WTC11 (cell line): ENCODE measurements around the gene TMPRSS11D. TPM values are rescaled to one million over a fixed set of nuclear protein-coding genes. Genes with fewer than 3 reads are reported as not detected.
A peak's percentile ranks its signal among the peaks of the same experiment; 100 is the strongest.

Experiments used
- ATAC-seq: fragments of 200-7000 bp; cut with Tn5 transposase; 2 replicates; pipeline ENCODE4 v1.10.0; 2021; ENCODE audit warnings: mild to moderate bottlenecking, moderate library complexity
- CTCF ChIA-PET: fragments of 300-600 bp; sonication (Branson Sonifier 250); formaldehyde crosslinking; loops from one replicate; lab custom pipeline; 2021; ENCODE audit warnings: antibody characterized with exemption; lab: Charles Lee
- POLR2A ChIA-PET: fragments of 350-600 bp; sonication (Branson Sonifier 250); formaldehyde crosslinking; loops from one replicate; lab custom pipeline; 2021; ENCODE audit warnings: antibody characterized with exemption; lab: Charles Lee
- DNase-seq: peaks from one replicate; pipeline ENCODE4 v3.0.0; 2021; ENCODE audit warnings: low spot score
- H3K27ac Mint-ChIP-seq: 2 replicates; pipeline ENCODE4 v1.8.0; 2021; ENCODE audit warnings: mixed read lengths
- H3K27me3 Mint-ChIP-seq: 2 replicates; pipeline ENCODE4 v1.8.0; 2021; ENCODE audit warnings: low read depth, mild to moderate bottlenecking, moderate library complexity, mixed read lengths
- H3K36me3 Mint-ChIP-seq: 2 replicates; pipeline ENCODE4 v1.8.0; 2021; ENCODE audit warnings: mixed read lengths
- H3K4me1 Mint-ChIP-seq: 2 replicates; pipeline ENCODE4 v1.8.0; 2022; ENCODE audit warnings: mixed read lengths
- H3K4me3 Mint-ChIP-seq: 2 replicates; pipeline ENCODE4 v1.8.0; 2021; ENCODE audit warnings: mild to moderate bottlenecking, moderate library complexity, mixed read lengths
- H3K9me3 Mint-ChIP-seq: 2 replicates; pipeline ENCODE4 v1.8.0; 2021; ENCODE audit warnings: mixed read lengths
- ARID4B ChIP-seq: sonication (generic); formaldehyde crosslinking; IDR thresholded peaks from 2 replicates; pipeline ENCODE4 v1.8.0; 2023; ENCODE audit warnings: missing genetic modification reagents, mild to moderate bottlenecking, borderline replicate concordance
- ATF1 ChIP-seq: sonication (generic); formaldehyde crosslinking; IDR thresholded peaks from 2 replicates; pipeline ENCODE4 v1.8.1; 2023; ENCODE audit warnings: mild to moderate bottlenecking, moderate library complexity, missing genetic modification reagents
- CBFB ChIP-seq: sonication (generic); formaldehyde crosslinking; IDR thresholded peaks from 2 replicates; pipeline ENCODE4 v1.8.1; 2022; ENCODE audit warnings: mild to moderate bottlenecking, low read depth, missing genetic modification reagents
- JUN ChIP-seq: sonication (generic); formaldehyde crosslinking; IDR thresholded peaks from 2 replicates; pipeline ENCODE4 v1.8.0; 2023; ENCODE audit warnings: mild to moderate bottlenecking, missing genetic modification reagents
- NFYB ChIP-seq: sonication (generic); formaldehyde crosslinking; conservative IDR thresholded peaks from 2 replicates; pipeline ENCODE4 v1.8.0; 2022; ENCODE audit warnings: low read depth, missing genetic modification reagents
- SMAD3 ChIP-seq: sonication (generic); formaldehyde crosslinking; IDR thresholded peaks from 2 replicates; pipeline ENCODE4 v1.8.0; 2022; ENCODE audit warnings: missing genetic modification reagents, mild to moderate bottlenecking, borderline replicate concordance
- ZNF219 ChIP-seq: sonication (generic); formaldehyde crosslinking; IDR thresholded peaks from 2 replicates; pipeline ENCODE4 v1.8.0; 2023; ENCODE audit warnings: missing genetic modification reagents, mild to moderate bottlenecking, borderline replicate concordance
- ZNF281 ChIP-seq: sonication (generic); formaldehyde crosslinking; IDR thresholded peaks from 2 replicates; pipeline ENCODE4 v1.8.0; 2023; ENCODE audit warnings: mild to moderate bottlenecking, missing genetic modification reagents
- ZNF317 ChIP-seq: sonication (generic); formaldehyde crosslinking; IDR thresholded peaks from 2 replicates; pipeline ENCODE4 v1.8.1; 2023; ENCODE audit warnings: low read depth, mild to moderate bottlenecking, moderate library complexity, missing genetic modification reagents, borderline replicate concordance
- ZNF532 ChIP-seq: fragments of 250-450 bp; sonication (Bioruptor Pico); IDR thresholded peaks from 2 replicates; pipeline ENCODE4 v1.9.0; 2021; ENCODE audit warnings: mild to moderate bottlenecking, borderline replicate concordance
- total RNA-seq: library from RNA; stranded (reverse); gene quantifications from 3 replicates; pipeline ENCODE4 v1.2.3, GENCODE V29; 2021
- TF ChIP-seq, protein P1 (sequence below): sonication (generic); formaldehyde crosslinking; IDR thresholded peaks from 2 replicates; pipeline ENCODE4 v1.8.0; 2022; ENCODE audit warnings: mild to moderate bottlenecking, missing genetic modification reagents
- TF ChIP-seq, protein P2 (sequence below): fragments of 250-450 bp; sonication (Bioruptor Pico); IDR thresholded peaks from 2 replicates; pipeline ENCODE4 v1.9.0; 2021; ENCODE audit warnings: moderate library complexity, mild to moderate bottlenecking, inconsistent platforms, borderline replicate concordance

TMPRSS11D gene
- total RNA-seq, 1 experiment from 2014 or later: not detected

DNA sequence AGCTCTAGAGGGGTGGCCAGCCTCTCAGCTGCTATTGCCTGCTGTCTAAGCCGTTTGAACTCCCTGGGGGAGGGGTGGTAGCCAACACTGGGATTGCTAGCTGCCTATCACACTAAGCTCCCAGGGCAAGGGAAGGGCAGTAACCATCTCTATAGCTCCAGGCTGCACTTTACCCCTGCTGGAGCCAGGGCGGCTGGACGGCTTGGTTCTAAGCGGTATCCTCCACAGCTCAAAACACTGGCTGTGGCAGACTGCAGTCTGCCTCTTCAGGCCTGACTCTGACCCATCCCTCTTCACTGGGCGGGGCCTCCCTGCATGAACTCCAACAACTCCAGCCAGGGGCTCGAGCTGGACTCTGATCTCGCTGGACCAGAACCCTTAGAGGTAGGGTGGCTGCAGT is 74.3 kb downstream of the TMPRSS11D start:
- DNase-seq (peak; percentile 25), ATAC-seq (peak; percentile 90)
- ChIA-PET CTCF (interaction anchor here (0.9 to 1.0 kb wide), 2 partner anchors 63 to 86 kb away, joined by 3 to 4 read pairs; no protein-coding TSS in a partner anchor), POLR2A (no interaction called here)
- H3K9me3 Mint-ChIP-seq: peaks cover 7% of the 10 kb centered on the region
- TF ChIP-seq NFYB (CRISPR knock-in tag) (no peak), SMAD3 (CRISPR knock-in tag) (no peak), ZNF219 (CRISPR knock-in tag) (no peak), JUN (CRISPR knock-in tag) (no peak), ZNF281 (CRISPR knock-in tag) (no peak), CBFB (CRISPR knock-in tag) (no peak), ZNF532 (CRISPR knock-in tag) (no peak), ZNF317 (CRISPR knock-in tag) (no peak)
- TF ChIP-seq, protein P1, sequence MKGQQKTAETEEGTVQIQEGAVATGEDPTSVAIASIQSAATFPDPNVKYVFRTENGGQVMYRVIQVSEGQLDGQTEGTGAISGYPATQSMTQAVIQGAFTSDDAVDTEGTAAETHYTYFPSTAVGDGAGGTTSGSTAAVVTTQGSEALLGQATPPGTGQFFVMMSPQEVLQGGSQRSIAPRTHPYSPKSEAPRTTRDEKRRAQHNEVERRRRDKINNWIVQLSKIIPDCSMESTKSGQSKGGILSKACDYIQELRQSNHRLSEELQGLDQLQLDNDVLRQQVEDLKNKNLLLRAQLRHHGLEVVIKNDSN: no peak
- TF ChIP-seq, protein P2, sequence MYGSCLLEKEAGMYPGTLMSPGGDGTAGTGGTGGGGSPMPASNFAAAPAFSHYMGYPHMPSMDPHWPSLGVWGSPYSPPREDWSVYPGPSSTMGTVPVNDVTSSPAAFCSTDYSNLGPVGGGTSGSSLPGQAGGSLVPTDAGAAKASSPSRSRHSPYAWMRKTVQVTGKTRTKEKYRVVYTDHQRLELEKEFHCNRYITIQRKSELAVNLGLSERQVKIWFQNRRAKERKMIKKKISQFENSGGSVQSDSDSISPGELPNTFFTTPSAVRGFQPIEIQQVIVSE (CRISPR knock-in tag): no peak
- no peak overlapping the region for H3K4me3 Mint-ChIP-seq
- no peak overlapping the region for H3K27ac Mint-ChIP-seq
- H3K36me3 Mint-ChIP-seq: no peaks in the 10 kb centered on the region
- H3K4me1 Mint-ChIP-seq: peaks cover 4% of the 10 kb centered on the region
- no peaks in the 10 kb centered on the region; the same call in 1 of the 2 replicates for H3K27me3 Mint-ChIP-seq

DNA sequence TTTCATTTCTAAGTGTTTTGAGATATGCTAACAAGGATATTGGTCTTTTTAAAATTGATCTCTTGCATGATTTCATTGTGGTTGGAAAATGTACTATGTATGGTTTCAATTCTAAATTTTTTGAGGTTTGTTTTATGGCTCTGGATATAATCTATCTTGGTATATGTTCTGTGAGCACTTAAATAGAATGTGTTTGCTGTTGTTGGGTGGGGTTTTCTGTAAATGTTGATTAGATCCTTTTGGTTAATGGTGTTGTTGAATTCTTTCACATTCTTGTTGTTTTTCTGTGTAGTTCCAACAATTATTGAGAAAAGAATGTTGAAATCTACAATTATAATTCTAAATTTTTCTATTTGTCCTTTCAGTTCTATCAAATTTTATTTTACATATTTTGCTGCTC is 87.0 kb downstream of the TMPRSS11D start:
- ChIA-PET CTCF (no interaction called here), POLR2A (no interaction called here)
- Mint-ChIP-seq H3K27me3 (no peaks in the 10 kb centered on the region), H3K4me1 (no peaks in the 10 kb centered on the region), H3K9me3 (no peaks in the 10 kb centered on the region), H3K36me3 (no peaks in the 10 kb centered on the region), H3K27ac (no peak overlapping the region), H3K4me3 (no peak overlapping the region)
- ATAC-seq (no peak), DNase-seq (no peak)
- no peak for TF ChIP-seq ARID4B (CRISPR knock-in tag)
- no peak for TF ChIP-seq ATF1
